Fibroblast of upper back skin (primary cell): Measurements from ENCODE around the gene GLUL.
A peak's percentile ranks its signal among the peaks of the same experiment; 100 is the strongest.
"Not testable (repeated sequence)": the region's sequence is repeated elsewhere in the genome, so short reads cannot be mapped to it uniquely, and the experiment has no call there.

ENCODE experiments used
- DNase-seq: peaks from one replicate; pipeline ENCODE4 v3.0.0-alpha.2; 2013

The GLUL gene

DNA sequence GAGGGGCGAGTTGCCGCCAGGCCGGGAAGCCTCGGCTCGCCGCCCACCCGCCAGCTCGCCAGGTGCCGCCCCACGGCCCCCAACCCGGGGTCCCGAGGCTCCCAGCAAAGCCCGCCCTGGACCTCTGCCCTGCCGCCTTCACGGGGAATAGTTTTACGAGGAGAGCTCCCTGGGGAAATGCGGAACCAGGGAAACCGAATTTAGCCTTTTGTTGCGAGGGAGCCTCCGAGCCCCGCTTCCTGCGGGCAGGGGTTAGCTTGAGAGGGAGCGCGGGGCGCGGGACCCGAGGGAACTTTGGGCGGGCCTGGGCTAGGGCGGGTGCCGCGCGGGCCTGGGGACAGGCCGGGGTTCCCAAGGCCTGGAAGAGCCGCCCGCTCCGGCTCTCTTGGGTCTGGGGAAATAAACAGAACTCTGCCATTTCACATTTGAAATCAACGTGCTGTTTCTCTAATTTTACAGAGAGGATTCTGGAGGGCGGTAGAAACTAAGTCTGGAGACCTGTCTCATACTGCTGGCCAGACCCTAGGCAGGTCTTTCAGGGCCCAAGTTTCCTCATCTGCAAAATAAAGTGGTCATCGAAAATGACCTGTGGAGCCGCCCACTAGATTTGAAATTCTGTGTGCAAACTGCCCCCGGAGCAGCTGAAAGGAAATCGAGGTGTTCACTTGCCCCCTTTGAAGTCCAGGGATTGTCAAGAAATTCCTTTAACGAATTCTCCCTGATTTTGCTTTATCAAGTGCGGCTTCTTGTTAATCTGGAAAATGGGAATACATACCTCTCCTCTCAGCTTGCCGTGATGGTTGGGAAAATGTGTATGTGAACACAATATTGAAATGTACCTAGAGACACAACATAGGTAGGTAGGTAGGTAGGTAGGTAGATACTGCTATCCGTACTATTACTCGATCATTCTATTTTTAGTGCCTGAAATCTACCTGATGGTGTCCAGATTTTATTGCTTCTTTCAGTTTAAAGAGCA lies 749 bp upstream of the GLUL start:
- peak; percentile 51 for DNase-seq

DNA sequence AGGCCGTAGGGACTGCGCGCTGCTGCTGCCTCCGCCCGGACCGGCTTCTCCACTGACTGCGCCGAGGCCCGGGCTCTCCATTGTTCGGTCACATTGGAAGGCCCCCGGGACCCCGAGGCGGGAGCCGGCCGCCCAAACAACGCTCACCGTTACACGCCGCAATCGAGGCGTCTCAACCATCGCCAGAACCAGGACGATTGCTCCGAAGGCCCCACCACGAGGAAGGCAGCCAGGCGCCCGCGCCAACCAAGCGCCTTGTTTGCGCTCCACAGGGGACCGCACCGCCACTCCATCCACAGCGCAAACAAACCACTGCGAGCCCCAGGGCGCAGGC lies 595 bp downstream of the GLUL start:
- DNase-seq, result no peak

DNA sequence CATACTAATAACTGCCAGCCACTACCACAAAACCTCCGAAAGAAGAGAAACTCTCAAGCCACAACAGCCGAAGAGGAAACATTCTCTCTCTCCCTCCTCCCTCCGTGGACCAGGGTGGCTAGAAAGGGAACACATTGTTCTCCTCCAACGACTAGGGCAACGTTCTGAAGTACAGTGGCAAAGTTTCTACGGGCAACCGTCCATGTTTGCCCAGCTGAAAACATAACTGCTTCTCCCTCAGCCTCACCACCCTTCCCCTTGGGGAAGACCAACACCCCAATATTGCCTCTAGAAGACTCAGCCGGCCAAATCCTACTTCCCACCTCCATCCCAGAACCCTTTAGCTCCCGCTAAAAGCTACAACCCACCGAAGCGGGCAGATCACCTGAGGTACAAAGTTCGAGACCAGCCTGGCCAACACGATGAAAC lies 2.0 kb downstream of the GLUL start:
- no peak for DNase-seq

DNA sequence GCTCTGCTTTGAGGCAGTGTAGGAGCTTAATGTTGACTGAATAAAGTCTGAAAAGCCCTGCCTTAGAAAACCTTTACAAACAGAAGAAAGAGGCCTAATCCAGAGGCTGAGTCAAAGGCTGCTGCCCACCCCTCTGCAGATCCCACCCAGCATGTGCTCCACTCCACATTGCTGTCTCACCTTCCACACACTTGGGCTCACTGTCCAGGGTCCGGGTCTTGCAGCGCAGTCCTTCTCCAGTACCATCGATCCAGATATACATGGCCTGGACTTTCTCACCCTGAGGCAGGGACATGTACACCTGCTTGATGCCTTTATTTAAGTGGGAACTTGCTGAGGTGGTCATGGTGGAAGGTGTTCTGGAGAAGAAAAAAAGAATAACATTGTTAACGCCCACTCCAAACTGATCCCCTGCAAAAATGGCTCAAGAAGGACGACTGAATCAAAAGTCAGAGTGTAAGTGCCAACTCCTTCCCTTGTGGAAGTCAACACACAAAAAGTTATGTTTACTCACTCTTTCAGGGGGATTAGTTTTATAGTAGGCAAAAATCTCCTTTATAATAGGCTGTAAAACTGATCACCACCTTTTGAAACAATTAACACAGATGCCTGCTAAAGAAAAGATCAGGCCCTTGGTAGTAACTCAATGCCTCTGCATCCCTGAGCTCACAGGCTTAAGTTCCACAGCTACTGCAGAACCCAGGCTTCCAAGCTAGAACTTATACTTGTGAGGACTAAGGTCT lies 3.0 kb downstream of the GLUL start:
- no peak for DNase-seq

GRCh38 chr1:182387566-182387965 lies 4.0 kb downstream of the GLUL start:
- DNase-seq, result no peak

DNA sequence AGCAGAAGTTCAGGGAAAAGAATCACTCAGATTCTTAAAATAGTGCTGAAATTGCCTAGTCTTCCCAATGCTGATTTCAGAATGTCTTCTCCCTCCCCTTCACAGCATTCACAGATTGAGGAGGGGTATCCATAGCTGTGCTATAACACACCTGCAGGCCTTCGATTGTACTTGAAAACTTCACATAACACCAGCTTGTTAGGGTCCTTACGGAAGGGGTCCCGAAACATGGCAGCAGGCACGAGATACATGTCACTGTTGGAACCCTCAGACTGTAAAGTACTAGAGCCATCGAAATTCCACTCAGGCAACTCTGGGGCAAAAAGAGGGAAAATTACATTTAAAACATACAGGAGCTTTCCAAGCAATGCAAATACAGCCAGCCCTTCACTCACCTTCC lies 4.6 kb downstream of the GLUL start:
- no peak for DNase-seq

DNA sequence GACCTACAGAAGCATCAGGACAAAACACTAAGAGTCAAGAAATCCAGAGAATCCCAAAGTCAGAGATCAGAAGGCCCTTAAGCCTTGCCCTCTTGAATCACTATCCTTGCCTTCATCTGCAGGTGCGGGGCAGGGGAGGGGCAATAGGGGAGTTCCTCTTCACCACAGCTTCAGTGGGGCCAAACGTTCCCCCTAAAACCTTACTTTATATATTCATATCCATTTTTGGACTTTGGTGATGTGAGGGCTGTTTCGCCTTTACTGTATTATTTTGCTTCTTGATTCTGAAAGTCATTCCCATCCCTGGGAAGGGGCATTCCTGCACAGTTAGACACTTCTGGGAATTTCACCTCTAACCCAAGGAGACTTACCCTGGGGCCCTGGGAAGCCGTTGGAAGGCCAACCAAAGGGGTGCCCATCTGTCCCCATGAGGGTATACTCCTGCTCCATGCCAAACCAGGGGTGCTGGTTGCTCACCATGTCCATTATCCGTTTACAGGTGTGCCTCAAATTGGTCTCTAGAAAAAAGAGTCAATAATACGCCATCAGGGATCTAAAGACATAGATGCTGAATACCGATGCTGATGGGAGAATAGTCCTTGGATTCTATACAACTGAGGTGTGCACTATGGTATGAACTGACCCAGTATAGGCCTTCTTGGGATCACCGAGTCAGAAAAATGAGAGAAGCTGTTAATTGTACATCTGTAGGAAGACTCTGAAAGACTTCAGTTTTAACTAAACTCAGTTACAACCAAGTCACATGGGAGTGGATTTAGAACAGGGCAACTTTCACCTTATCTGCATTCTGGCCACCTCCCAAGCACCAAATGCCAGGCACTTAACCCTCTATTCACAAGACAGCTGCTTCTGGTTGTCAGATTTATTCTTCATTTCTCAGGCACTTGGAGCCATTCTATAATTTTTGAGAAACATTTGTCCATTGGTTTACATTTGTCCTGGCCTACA lies 5.4 kb downstream of the GLUL start:
- DNase-seq, result no peak

GRCh38 chr1:182384387-182384960 lies 7.1 kb downstream of the GLUL start:
- no peak for DNase-seq

GRCh38 chr1:182383934-182384333 lies 7.7 kb downstream of the GLUL start:
- no peak for DNase-seq

DNA sequence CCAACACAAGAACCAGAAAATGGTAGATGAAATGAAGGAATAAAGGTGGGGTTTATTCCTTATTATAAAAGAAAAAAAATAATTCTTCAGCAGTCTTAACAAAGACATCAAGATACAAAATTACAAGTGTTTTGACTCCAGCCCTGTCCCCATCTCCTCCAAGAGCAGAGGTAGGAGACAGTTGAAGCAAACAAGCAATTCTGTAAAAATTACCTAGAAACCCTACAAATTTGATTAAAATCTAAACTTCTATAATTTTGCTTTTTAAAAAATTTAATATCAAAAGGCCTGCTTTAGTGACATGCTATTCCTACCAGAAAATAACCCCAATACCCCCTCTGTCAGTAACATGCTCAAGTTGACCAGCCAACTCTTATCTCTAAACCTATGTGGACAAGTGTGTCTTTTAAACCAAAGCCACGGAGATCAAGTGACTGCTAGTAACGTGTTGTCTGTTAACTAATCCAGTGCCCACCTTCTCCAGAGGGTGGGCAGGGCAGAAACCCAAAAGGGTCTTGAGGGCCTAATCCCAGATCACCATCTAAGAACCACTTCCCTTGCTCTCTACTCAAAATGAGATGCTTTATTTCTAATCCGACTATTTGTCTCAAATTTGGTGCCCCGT lies 8.4 kb downstream of the GLUL start:
- no peak for DNase-seq

DNA sequence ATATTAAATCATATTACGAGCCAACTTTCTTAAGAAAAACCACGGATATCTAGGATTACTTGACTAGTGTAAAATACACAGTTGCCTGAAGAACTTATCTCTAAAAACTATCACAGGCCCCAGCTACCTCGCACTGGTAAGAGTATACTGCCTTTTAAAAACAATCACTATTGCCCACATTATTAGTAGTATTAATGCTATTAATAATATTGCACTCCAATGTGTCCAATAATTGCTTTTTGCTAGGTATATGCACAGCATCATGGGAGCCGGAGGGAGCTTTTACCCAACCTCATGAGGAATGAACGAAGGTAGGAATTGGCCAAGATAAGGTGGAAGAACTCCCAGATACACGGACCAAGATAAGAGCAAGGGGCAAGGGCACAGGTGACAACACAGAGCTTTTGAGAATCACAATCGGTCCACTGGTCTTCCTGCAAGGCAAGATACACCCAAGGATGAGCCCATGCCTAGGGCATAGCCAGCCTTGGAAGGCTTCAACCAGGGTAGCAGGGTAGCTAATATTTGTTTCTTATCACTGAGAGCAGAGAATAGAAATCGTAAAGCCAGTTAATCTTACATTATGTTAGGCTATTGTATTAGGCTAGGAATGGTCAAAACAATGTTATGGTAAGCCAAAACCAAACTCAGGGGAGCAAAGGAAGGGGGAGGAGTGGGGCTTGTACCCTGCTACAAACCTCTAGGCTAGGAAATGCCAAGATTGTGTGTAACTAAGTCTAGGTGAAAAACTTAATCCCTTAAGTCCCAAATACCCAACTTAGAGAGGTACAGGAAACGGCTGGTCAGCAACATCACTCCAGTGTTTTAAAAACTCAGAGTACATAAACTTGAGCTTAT lies 9.4 kb downstream of the GLUL start:
- no peak for DNase-seq

GRCh38 chr1:182380199-182380598 lies 11.4 kb downstream of the GLUL start:
- no peak for DNase-seq

- DNase-seq, result not testable (repeated sequence)
These were observed 11.8 kb downstream of the GLUL start for GRCh38 chr1:182379781-182380180.

DNA sequence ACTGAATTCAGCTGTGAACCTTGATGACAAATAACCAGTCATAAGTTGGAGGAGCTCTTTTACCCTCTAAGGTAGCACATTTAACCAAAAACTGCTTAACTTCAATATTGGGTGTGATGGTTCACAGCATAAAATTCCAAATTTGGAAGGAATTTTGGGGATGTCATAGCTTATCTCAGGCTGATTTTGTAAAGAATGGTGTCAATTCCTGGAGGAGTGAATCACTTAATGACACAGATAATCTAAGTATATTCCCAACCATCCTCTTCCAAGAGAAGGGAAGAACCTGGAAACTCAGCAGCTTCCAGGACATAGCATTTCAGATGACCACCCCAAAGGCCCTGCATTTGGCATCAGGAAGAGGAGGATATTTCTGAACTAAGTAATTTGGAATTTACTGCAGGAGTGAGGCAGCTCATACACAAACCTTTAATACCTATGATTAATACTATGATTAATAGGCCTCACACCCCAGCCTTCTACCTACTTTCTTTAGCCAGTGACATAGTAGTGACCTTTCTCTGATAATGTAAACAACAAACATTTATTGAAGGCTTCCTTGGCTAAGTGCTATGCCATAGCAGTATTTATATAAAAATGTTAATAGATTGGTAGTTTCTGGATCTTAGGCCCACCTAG lies 14.5 kb downstream of the GLUL start:
- DNase-seq, result peak; percentile 32

GRCh38 chr1:182374101-182374834 lies 17.3 kb downstream of the GLUL start:
- no peak for DNase-seq

- DNase-seq, result no peak
These were observed 21.1 kb downstream of the GLUL start for GRCh38 chr1:182370532-182370931.

DNA sequence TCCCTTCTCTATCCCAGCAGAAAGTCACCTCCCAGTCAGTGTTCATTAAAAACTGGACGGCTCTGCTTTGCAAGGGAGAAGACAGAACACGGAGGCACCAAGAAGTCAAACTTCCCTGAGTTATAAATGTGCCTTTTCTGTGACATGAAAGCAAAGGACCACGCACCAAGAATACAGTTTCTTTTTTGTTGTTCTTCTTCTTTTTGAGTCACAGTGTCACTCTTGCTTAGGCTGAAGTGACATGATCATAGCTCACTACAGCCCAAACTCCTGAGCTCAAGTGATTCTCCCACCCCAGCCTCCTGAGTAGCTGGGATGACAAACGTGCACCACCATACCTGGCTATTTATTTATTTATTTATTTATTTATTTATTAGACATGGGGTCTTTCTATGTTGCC lies 22.7 kb downstream of the GLUL start:
- no peak for DNase-seq

GRCh38 chr1:182368358-182368757 lies 23.2 kb downstream of the GLUL start:
- no peak for DNase-seq

GRCh38 chr1:182367926-182368325 lies 23.7 kb downstream of the GLUL start:
- no peak for DNase-seq

DNA sequence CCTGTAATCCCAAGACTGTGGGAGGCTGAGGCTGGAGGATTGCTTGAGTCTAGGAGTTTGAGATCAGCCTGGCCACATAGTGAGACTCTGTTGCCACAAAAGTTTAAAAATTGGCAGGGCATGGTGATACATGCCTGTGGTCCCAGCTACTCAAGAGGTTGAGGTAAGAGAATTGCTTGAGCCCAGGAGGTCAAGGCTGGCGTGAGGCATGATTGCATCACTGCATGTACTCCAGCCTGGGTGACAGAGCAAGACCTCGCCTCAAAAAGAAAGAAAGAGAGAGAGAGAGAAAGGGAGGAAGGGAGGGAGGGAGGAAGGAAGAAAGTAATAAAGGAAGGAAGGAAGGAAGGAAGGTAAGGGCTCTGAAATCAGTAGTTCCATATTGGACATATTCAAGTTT lies 25.0 kb downstream of the GLUL start:
- DNase-seq, result no peak
